ENCODE measurements around the gene DPCD.

GRCh38 chr10:101575091-101575490 lies 13.0 kb upstream of the DPCD start:
- TF ChIP-seq CTCF (IDR thresholded peaks at IDR 0.05) (no peak), POLR2A (IDR thresholded peaks at IDR 0.05) (no peak)
